ENCODE data around the gene CALR3.
"Not testable (repeated sequence)": the region's sequence is repeated elsewhere in the genome, so short reads cannot be mapped to it uniquely, and the experiment has no call there.

Gene CALR3

DNA sequence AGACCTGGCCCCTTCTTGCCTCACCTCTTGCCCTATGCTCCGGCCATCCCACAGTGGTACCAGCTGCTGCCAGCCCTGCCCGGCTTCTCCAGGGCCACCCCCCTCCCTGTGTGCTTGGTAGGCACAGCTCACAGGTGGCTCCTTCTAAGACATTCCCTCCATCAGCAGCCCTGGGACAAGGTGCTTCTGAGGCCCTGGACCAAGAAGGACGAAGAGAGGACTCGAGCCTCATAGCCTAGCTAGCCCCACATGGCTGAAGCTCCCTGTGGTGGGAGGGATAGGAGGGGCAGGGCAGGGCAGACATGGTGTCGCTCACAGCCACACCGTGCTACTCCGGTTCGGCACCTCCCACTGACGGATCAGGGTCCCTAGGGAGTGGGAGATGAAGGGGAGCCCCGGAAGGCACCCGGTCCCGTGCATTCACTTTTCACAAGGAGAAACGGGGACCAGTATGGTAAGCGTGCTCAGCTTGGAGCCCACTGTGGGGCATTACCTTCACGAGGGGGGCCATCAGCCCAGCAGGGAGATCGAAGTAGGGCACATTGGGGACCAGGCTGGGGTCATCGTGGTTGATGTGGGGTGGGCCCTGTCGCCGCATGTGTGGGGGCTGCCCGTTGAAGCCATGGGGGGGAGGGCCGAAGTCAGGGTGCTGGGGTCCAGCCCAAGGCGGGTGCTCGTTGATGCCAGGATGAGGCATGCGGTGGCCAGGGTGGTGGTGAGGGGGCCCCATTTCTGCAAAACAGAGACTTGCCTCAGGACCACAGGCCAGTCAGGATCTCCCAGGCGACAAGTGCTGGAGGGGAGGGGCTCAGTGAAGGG, 26.8 kb upstream of the CALR3 start:
- DNase-seq = no peak

DNA sequence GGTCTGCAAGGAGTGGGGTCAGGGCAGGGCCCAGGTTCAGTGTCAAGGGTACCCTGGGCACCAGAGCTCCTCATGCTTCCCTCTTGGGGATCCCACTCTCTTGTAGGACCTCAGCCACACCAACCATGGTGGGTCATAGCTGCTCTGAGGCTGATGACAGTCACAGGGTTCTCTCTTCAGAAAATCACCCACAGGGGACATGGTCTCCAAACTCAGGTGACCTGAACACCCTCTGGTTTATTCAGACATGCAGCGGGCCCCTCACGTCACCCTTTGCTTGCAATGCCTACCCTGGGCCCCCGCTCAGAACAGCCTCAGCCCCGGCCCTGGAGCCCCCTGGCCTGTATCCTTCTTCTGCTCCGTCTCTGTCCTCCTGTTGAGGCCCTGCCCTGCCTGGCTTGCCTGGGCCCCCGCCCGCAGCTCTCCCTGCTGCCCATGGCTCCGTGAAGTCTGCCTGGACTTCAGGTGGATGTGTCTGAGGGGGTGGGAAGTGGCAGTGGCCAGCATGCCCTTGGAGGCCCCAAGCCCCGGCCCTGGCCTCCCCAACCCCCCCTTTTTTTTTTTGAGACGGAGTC, 25.8 kb upstream of the CALR3 start:
- DNase-seq = no peak

DNA sequence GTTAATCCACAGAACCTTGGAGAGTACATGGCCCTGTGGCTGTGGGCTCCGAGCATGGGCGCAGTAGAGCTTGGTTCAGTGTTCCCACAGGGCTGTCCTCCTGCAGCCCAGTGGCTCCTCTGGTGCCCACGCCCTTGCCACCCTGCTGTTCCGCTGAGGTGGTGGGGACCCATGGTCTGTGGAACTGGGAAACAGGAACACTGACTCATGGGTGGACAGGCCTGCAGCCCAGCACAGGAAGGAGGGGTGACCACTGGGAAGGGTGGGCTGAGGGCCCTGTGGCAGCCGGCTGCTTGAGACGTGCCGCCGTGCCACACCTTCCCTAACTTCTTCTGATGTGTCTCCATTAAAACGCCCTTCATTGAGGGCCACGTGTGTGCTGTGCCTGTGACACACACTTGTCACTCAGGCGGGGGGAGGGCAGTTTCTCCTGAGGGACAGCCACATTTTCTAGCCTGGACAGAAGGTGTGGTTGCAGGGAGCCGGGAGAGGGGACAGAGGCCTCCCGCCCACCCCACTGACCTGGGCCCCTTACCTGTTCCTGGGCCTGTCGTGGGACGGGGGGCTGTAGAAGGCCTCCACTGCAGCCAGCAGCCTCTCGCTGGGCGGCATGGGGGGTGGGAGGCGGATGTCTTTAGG, 25.1 kb upstream of the CALR3 start:
- DNase-seq = no peak

DNA sequence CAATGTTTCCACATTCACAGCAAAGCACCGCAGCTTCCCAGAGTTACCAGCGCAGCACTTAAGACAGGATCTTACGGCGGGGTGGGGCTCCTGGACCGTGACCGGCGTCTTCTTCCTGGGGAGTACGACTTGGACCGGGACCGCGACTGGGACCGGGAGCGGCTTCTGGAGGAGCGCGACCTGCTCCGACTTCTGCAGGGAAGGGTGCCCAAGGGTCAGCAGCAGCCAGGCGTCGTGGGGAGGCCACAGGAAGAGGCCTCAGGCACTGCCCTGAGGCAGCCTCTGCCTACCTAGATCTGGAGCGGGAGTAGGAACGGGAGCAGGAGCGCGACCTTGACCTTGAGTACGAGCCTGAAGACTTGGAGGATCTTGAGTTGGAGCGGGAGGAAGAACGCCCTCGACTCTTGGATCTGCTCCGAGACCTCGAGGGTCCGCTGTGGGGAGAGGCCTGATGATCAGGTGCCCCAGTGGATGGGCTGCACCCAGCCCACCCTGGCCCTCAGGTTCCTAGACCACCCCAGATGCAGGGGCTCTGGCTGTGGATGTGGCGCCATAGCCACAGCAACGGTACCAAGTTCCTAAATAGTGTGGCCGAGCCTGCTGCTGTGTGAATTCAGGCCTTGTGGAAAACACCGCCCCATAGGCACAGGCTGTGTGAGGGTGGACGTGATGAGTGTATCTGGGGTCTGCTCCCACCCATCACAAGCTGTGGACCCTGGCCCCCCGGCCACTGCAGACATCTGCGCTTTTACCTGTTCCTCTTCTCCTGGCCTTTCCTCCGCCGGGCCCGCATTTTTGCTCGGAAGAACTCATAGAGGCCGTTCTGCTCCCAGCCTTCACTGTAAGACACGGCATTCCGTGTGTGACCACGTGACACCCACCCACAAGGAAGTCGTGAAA, 24.4 kb upstream of the CALR3 start:
- no peak for DNase-seq

DNA sequence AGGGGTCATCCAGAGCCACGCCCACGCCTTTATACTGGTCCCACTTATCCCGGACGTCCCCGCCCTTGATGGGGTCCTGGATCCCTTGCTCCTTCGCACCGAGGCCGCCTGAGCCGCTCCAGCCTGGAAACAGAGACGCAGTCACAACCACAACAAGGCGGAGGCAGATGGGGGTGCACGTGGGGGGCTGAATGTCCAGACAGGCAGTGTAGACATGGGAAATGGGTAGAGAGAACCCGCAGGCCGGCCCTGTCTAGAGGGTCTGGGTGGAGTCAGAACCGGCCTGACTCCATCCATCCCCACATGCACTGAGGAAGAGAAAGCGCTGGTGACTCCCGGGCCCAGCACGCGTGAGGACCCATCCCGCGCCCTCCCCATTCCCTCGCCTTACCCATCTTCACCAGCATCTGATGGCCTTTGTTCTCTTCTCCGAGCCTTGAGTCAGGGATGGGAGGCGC, 23.3 kb upstream of the CALR3 start:
- no peak for DNase-seq

DNA sequence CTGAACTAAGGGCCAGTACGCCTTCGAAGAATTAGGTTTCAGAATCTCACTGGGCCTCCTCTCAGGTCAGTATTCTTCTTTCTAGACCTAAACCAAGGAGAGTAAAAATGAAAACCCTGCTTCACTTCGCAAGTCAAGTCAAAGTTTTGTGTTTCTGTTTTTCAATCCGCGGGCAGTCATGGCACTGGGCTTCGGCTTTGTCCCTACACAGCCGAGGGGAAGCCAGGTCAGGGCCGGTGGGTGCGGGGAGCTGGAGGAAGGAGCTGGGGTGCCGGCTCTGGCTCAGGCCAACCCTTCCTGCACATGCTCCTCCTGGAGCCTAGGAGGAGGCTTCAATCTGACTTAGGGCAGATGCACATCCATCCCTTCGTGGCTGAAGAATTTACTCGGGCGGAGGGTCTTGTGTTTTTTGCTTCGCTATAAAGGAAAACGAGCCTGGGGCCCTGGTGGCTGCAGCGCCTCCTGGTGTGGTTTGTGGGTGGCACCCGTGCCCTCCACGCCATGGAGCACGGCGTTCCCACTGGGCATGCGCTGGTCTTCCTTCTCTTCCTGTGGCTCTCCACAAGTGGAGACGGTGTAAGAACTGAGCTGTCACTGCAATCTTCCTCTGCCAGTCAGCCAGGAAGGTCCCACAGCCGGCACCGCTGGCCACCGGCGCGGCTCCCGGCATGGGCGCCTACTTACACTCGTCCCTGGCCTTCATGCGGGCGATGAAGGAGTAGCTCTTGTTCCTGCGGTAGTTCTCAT, 22.7 kb upstream of the CALR3 start:
- no peak for DNase-seq

DNA sequence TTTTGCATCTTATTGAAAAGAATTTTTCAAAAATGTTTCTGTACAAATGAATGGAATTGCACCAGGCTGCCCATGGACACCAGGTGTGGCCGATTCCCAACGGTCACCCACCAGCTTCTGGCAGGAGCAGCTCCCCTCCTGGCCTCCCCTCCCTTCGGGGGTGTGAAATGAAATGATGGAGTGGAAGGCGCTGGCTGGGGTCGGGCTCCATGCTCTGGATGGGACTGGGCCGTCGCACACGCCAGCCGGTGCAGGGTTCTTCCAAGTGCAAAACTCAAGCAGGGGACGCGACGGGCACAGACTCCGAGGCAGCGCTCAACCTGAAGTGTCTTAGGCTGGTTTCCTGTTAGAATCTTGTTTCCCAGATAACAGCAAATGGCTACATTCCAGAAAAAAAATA, 22.1 kb upstream of the CALR3 start:
- no peak for DNase-seq

DNA sequence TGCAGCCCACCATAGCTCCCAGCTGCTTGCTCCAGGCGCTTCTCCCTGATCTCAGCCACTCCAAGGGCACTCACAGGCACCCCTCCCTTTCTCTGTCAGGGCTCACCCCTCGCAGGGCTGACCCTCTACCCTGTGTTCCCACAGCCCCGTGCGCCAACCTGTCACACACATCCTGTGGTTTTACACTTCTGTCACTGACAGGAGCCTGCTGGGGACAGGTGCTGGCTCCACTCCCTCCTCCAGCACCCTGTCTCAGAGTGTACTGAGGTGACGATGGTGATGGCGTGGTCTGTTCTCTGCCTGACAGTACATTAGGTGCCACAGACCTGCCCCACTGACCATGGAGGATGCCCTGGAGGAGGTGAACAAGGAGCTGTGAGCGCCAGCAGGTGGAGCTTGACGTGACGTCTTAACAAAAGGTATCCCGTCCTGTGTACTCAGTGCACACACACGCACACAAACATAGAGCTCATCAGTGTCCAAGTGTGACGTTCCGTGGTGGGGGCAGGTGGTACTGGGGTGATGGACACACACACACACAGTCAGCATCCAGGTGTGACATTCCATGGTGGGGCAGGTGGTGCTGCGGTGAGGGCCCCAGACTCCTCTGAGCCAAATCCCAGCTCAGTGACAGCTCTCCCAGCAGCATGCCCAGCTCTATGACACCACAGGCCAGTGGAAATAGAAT, 21.1 kb upstream of the CALR3 start:
- no peak for DNase-seq

DNA sequence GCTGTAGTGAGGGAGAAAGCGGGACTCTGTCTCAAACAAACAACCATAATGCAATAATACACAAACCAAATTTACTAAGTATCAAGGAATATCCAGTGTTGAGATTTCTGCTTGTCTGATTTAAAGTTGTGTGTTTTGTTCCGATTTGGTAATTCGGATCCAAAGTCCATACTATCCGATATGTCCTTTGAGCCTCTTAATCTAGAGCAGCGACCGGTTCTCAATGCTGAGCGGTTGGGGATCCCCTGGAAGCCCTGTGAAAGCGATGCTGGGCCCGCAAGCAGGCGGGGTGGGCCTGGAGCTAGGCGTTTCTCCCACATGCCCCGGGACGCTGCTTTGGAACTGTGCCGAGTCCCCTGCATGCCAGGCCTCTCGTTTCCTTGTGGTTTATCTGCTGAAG, 20.4 kb upstream of the CALR3 start:
- no peak for DNase-seq

DNA sequence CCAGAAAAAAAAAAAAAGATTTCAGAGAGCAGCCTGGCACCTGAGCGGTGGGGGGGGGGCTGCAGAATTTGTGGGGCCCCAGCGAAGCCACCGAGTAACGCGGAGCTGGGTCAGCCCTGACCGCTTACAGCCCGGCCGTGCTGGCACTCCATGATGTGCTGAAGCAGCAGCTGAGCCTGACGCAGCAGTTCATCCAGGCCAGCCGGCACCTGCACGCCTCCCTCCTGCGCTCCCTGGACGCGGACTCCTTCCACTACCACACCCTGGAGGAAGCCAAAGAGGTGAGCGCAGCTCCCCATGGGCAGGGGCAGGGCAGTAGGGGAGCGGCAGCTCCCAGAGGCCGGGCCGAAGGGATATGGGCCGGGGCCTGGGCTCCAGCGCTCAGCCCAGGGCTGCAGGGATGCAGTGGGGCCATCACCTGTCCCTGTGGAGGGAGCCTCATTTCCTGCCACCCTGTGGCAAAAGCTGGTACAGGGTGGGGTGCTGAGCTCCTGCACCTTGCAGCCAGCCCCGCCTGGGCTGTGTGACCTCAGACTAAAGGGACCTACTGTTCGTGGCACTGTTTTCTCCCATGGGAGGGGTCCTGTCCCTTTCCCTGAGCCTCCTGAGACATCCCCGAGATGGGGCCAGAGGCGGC, 18.5 kb upstream of the CALR3 start:
- no peak for DNase-seq

DNA sequence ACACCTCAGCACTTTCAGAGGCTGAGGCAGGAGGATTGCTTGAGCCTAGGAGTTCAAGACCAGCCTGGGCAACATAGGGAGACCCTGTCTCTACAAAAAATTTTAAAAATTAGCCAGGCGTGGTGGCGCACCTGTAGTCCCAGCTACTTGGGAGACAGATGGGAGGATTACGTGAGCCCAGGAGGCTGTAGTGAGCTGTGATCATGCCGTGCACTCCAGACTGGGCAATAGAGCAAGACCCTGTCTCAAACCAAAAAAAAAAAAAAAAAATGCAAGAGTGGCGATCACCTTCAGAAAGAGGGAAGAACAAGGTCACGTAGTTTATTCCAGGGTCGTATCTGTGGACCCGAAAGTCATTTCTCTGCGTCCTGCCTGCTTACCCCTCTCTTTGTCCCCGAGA, 16.6 kb upstream of the CALR3 start:
- not testable (repeated sequence) for DNase-seq

DNA sequence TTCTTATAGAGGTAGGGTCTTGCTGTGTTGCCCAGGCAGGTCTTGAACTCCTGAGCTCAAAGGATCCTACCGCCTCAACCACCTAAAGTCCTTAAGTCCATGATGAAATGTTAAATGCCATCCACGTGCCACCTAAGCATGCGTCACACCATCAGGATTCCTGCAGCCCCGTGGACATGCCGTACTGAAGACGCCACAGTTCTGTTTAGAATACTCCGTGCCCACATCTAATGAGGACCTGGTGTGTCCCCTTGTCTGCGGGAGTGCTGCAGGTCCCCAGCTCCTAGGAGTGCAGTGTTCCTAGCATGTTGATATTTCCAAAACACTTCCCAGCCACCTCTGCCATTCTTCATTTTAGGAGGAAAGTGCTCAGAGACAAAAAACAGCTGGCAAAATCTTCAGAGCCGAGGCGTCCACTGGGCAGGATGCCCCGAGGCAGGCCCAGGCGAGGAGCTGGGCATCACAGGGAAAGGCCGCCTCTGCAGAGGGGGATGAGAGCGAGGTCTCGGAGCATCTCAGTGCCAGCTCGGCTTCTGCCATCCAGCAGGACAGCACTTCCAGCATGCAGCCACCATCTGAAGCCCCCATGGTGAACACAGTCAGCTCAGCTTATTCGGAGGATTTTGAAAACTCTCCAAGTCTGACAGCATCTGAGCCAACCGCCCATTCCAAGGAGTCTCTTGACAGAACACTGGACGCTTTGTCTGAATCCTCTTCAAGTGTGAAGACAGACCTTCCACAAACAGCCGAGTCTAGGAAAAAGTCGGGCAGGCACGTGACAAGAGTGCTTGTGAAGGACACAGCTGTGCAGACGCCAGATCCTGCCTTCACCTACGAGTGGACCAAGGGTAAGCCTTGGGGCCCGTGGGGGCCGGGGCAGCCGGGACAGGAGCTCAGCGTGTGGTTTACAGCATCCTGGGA, 13.4 kb upstream of the CALR3 start:
- DNase-seq = no peak

DNA sequence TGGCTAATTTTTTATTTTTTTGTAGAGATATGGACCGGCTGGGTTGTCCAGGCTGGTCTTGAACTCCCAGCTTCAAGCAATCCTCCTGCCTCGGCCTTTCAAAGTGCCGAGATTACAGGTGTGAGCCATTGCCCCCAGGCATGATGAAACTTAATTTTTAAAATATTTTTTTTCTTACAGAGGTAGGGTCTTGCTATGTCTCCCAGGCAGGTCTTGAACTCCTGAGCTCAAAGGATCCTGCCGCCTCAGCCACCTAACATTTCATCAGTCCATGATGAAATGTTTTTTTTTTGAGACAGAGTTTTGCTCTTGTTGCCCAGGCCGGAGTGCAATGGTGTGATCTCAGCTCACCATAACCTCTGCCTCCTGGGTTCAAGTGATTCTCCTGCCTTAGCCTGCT, 12.6 kb upstream of the CALR3 start:
- DNase-seq = no peak

DNA sequence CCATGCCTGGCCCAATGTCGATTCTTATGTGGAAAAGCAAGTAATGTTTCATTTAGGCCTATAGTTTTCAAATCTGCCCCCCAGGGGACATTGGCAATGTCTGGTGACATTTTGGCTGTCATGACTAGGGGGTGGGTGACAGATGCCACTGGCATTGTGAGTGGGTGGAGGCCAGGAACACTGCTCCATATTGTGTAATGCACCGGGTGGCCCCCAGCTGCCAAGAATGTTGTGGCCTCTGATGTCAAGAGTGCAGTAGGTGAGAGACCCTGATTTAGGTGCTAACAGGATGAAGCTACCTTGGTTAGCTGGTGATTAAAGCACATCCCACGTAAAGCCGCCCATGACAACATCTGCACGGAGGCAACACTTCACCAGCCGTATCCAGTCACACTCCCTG, 11.0 kb upstream of the CALR3 start:
- DNase-seq = no peak

DNA sequence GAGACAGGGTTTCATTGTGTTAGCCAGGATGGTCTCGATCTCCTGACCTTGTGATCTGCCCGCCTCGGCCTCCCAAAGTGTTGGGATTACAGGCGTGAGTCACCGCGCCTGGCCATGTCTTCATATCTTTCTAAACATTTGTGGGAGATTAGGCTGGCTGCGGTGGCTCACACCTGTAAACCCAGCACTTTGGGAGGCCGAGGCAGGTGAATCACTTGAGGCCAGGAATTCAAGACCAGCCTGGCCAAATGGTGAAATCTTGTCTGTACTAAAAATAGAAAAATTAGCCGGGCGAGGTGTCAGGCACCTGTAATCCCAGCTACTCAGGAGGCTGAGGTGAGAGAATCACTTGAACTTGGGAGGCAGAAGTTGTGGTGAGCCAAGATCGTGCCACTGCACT, 10.2 kb upstream of the CALR3 start:
- not testable (repeated sequence) for DNase-seq

DNA sequence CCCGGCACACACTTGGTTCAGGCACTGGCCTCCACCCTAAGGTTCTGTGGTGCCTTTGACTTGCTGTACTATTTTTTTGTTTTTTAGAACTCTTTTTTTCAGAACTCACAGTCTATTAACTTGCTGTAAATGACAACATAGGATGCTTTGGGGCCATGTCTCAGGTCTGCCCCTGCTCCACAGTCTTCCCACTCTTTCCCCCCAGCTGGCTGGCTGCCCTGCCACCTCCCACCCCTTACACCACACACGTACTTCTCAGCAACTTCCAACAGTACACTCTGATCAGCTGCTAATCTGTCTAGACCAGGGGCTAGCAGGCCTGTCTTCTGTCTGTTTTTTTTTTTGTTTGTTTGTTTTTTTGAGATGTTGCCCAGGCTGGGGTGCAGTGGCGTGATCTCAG, 8.3 kb upstream of the CALR3 start:
- DNase-seq = no peak

DNA sequence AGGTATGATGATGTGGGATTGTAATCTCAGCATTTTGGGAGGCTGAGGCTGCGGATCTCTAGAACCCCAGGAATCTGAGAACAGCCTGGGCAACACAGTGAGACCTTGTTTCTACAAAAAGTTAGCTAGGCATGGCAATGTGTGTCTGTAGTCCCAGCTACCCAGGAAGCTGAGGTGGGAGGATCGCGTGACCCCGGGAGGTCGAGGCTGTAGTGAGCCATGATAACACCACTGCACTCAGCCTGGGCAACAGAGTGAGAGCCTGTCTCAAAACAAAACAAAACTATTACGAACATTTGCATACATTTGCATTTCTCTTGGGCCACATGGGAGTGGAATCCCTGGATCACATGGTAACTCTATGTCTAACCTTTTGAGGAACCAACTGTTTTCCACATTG, 1.9 kb upstream of the CALR3 start:
- no peak for DNase-seq

DNA sequence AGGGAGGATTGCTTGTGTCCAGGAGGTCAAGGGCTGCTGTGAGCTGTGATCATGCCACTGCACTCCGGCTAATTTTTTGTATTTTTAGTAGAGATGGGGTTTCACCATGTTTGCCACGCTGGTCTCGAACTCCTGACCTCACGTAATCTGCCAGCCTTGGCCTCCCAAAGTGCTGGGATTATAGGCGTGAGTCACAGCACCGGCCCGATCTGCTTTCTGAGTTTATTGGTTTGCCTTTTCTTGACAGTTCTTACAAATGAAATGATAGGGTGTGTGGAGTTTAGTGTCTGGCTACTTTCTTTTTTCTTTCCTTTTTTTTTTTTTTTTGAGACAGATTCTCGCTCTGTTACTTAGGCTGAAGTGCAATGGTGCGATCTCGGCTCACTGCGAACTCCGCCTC, 1.1 kb upstream of the CALR3 start:
- DNase-seq = peak; percentile 20

DNA sequence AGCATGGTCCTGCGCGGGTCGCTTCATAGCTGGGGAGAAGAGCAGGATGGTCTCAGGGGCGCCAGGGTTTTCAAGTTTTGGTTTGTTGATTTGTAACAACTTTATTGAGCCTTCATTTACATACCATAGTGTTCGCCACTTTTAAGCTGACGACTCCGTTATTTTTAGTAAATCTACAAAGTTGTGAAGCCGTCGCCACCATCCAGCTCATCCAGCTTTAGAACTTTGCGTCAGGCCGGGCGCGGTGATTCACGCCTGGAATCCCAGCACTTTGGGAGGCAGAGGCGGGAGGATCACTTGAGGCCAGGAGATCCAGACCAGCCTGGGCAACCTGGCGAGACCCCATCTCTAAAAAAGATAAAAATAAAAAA, 631 bp upstream of the CALR3 start:
- peak; percentile 62 for DNase-seq

DNA sequence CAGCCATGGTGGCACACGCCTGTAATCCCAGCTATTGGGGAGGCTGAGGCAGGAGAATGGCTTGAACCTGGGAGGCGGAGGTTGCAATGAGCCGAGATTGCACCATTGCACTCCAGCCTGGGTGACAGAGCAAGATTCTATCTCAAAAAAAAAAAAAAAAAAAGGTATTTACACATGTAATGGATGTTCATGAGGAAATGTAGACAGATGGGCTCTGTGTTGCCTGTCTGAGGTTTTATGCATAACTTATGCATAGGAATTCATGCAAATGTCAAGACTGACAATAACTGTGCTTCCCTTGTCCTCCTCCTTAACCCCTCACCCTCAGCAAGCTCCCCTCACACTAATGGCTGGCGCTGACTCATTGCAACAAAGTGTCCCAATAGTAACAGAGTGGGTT, 9.5 kb downstream of the CALR3 start:
- not testable (repeated sequence) for DNase-seq

Measured in HCEC 1CT (cell line).